Esophagus muscularis mucosa (tissue), 4 donors: ENCODE results near the gene TMCO6. TPM values are rescaled to one million over a fixed set of nuclear protein-coding genes. Genes with fewer than 3 reads are reported as not detected.
A peak's percentile ranks its signal among the peaks of the same experiment; 100 is the strongest.
"Not testable (repeated sequence)": the region's sequence is repeated elsewhere in the genome, so short reads cannot be mapped to it uniquely, and the experiment has no call there.

Source experiments
- DNase-seq: peaks from one replicate; pipeline ENCODE4 v3.0.0-alpha.2; 2017; ENCODE audit errors: extremely low spot score
- H3K27ac ChIP-seq, 4 donors: fragments of 200-600 bp; sonication (generic); replicated peaks in 1 of 4; 1 replicate in 3 of 4; 2 replicates in 1 of 4; pipeline ENCODE4 v1.5.1; 2016 to 2019; ENCODE audit warnings: mild to moderate bottlenecking in 1 of 4
- H3K27me3 ChIP-seq, 4 donors: fragments of 200-600 bp; sonication (generic); one replicate each; pipeline versions ENCODE4 v1.5.1 to v1.6.0; 2016 to 2019
- H3K36me3 ChIP-seq, 4 donors: fragments of 200-600 bp; sonication (generic); one replicate each; pipeline ENCODE4 v1.5.1; 2016 to 2019
- H3K4me1 ChIP-seq, 4 donors: fragments of 200-600 bp; sonication (generic); one replicate each; pipeline ENCODE4 v1.5.1; 2016 to 2019
- H3K4me3 ChIP-seq, 4 donors: fragments of 200-600 bp; sonication (generic); 1 replicate in 2 of 4; 2 replicates in 2 of 4; pipeline ENCODE4 v1.5.1; 2016 to 2019; ENCODE audit warnings: mild to moderate bottlenecking in 4 of 4, moderate library complexity in 1 of 4
- H3K9me3 ChIP-seq, 4 donors: fragments of 200-600 bp; sonication (generic); 1 replicate in 3 of 4; 2 replicates in 1 of 4; pipeline ENCODE4 v1.5.1; 2016 to 2019
- EP300 ChIP-seq: sonication (generic); formaldehyde crosslinking; IDR thresholded peaks from one replicate; pipeline ENCODE4 v1.6.1; 2017; ENCODE audit warnings: antibody characterized with exemption
- POLR2A ChIP-seq: fragments of 450-650 bp; IDR thresholded peaks from one replicate; pipeline ENCODE4 v1.6.1; 2017; ENCODE audit warnings: antibody characterized with exemption, moderate library complexity, mild to moderate bottlenecking, low read depth
- POLR2AphosphoS5 ChIP-seq, 2 donors: sonication (generic); formaldehyde crosslinking; IDR thresholded peaks; one replicate each; pipeline ENCODE4 v1.6.1; 2017; ENCODE audit warnings: antibody characterized with exemption in 2 of 2
- WGBS: methylation state at CpG from one replicate; pipeline ENCODE4 v1.1.5; 2018; 5-methylcytosine and 5-hydroxymethylcytosine counted together
- intact Hi-C: fragments of 100-400 bp; cut with DNase I; formaldehyde crosslinking; loops from one replicate; pipeline ENCODE4 v1.15.1; 2023
- total RNA-seq, 4 donors: library from RNA; depleted of rRNA; stranded (reverse); fragments of >200 nt; gene quantifications; one replicate each; pipeline versions ENCODE4 v1.1.0 to v1.2.1, GENCODE V29; 2016
- TF ChIP-seq, protein P1 (sequence below), 3 experiments: fragments of 200-600 bp in 2 of 3; fragments of 450-650 bp in 1 of 3; sonication (generic) in 2 of 3; IDR thresholded peaks; one replicate each; pipeline ENCODE4 v1.5.1; 2017 to 2019; ENCODE audit warnings: antibody characterized with exemption in 3 of 3, mild to moderate bottlenecking in 2 of 3, moderate library complexity in 1 of 3

Gene TMCO6
- total RNA-seq: 10 to 100 TPM; 14.0 to 41.4 (median 22.2) TPM

DNA sequence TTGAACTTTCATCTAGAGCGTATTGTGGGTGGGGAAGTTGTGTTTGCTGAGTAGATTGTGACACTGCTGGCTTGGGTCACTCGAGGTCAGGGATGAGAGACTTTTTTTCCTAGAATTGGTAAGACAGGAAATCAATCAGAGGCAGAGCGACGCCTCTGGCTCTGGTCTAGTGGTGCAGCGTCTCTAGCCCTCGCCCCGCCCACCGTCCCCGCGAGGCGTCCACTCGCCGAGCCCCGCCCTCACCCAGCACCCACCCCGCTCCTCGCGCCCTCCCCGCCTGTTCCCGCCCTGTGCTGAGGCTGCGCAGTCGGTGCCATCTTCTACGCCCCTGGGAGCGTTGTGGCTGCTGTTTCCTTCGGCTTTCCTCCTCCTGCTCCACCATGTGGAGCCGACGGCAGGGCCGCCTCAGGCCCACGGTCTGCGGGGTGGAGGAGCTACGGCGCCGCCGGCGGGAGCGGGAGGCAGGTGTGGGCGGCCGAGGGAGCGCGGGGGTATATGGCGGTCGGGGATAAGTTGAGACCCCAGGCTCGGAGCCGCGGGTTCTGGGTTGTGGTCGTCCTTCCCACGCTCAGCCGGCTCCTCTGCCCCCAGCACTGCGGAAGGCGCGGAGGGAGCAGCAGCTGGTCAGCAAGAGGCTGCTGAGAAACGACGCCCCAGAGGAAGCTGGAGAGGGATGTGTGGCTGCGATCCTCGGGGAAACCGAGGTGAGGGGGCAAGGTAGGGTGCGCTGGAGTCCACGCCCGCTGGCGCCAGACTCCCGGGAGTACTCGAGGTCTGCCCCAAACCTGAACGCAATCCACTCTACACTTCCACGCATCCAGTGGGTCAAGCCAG is at the start of gene TMCO6:
Gene TMCO6, plus strand, starts transcription at position 304 of the 834 bp plus-strand sequence. Its CDS starts 77 bp downstream, at position 381.
- Histone ChIP-seq H3K27ac (peak within 1 kb of the TSS; percentile 87 to 96 (median 90)), H3K4me1 (peaks cover 16 to 32% (median 28%) of the 10 kb centered on the region in 4 donors), H3K27me3 (no peaks in the 10 kb centered on the region), H3K36me3 (peaks cover 10 to 28% (median 26%) of the 10 kb centered on the region in 4 donors), H3K4me3 (peak within 1 kb of the TSS; percentile 74 to 88 (median 76)), H3K9me3 (no peaks in the 10 kb centered on the region)
- TF ChIP-seq, protein P1, sequence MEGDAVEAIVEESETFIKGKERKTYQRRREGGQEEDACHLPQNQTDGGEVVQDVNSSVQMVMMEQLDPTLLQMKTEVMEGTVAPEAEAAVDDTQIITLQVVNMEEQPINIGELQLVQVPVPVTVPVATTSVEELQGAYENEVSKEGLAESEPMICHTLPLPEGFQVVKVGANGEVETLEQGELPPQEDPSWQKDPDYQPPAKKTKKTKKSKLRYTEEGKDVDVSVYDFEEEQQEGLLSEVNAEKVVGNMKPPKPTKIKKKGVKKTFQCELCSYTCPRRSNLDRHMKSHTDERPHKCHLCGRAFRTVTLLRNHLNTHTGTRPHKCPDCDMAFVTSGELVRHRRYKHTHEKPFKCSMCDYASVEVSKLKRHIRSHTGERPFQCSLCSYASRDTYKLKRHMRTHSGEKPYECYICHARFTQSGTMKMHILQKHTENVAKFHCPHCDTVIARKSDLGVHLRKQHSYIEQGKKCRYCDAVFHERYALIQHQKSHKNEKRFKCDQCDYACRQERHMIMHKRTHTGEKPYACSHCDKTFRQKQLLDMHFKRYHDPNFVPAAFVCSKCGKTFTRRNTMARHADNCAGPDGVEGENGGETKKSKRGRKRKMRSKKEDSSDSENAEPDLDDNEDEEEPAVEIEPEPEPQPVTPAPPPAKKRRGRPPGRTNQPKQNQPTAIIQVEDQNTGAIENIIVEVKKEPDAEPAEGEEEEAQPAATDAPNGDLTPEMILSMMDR (IDR thresholded peaks at IDR 0.05): peak; percentile 42 to 77 (median 49)
- TF ChIP-seq POLR2AphosphoS5 (IDR thresholded peaks at IDR 0.05) (peak; percentile 89 to 93), POLR2A (no peak), EP300 (peak; percentile 41)
- under 1% methylated on average over 32 of the region's 63 CpGs for WGBS
- DNase-seq: peak; percentile 99
- intact Hi-C loops: loop anchor here (5.0 kb wide), 2 partner anchors 72 to 87 kb away; no protein-coding TSS in a partner anchor

GRCh38 chr5:140590861-140591260 is 48.4 kb upstream of the TMCO6 start:
- intact Hi-C loops: no loop called here
- peaks cover 0 to 11% (median 5%) of the 10 kb centered on the region in 4 donors for H3K4me1 ChIP-seq
- no peak overlapping the region for H3K4me3 ChIP-seq
- H3K36me3 ChIP-seq: no peaks in the 10 kb centered on the region
- H3K9me3 ChIP-seq: no peaks in the 10 kb centered on the region
- TF ChIP-seq POLR2AphosphoS5 (IDR thresholded peaks at IDR 0.05) (no peak), EP300 (no peak), POLR2A (no peak)
- TF ChIP-seq, protein P1 (IDR thresholded peaks at IDR 0.05): no peak
- H3K27me3 ChIP-seq: peaks cover 0 to 5% (median 0%) of the 10 kb centered on the region in 4 donors
- no peak for DNase-seq
- 87% methylated on average over 3 of the region's 7 CpGs for WGBS
- no peak overlapping the region for H3K27ac ChIP-seq

DNA sequence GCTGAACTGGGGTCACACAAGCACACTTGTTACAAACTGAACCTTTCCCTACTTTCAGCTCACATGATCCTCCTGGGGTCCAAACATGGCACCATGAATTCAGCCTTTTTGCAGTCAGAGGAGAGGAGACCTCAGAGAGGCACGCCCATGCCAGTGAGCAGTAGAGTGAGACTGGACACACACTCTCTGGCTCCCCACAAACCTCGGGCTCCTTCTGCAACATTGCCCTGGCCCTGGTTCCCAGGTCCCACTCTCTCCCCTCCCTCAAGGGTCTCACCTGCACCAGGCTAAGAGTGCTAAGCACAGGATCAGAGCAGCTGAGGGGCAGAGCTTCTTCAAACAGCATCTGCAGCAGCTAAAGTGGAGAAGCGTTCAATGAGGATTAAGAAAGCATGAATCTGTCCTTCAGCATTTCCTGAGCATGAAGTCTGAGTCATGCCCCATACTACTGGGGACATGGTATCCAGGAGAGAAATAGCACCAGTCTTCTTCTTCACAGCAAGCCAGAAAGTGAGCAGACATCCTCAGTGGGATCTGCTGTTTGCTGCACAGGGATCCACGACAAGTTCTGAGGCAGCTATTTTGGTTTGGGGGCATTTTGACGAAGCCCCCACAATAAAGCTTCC is 47.4 kb upstream of the TMCO6 start:
- 81% methylated on average over 5 of the region's 5 CpGs for WGBS
- no peak for DNase-seq
- H3K27ac ChIP-seq: peak overlapping the region in 1 of 4 donors; percentile 22
- H3K4me3 ChIP-seq: no peak overlapping the region
- no peaks in the 10 kb centered on the region for H3K36me3 ChIP-seq
- TF ChIP-seq POLR2A (no peak), POLR2AphosphoS5 (IDR thresholded peaks at IDR 0.05) (no peak), EP300 (no peak)
- TF ChIP-seq, protein P1 (IDR thresholded peaks at IDR 0.05): no peak
- peaks cover 0 to 16% (median 7%) of the 10 kb centered on the region in 4 donors for H3K4me1 ChIP-seq
- H3K9me3 ChIP-seq: no peaks in the 10 kb centered on the region
- intact Hi-C loops: no loop called here
- H3K27me3 ChIP-seq: peaks cover 0 to 5% (median 0%) of the 10 kb centered on the region in 4 donors

GRCh38 chr5:140593070-140593469 is 46.2 kb upstream of the TMCO6 start:
- DNase-seq, intact Hi-C loops, H3K27ac ChIP-seq, H3K36me3 ChIP-seq, H3K27me3 ChIP-seq, H3K9me3 ChIP-seq: not testable (repeated sequence)
- Histone ChIP-seq H3K4me1 (peaks cover 0 to 16% (median 7%) of the 10 kb centered on the region in 4 donors), H3K4me3 (peak overlapping the region in 1 of 4 donors; percentile 6)
- 70% methylated on average over 11 of the region's 14 CpGs for WGBS

DNA sequence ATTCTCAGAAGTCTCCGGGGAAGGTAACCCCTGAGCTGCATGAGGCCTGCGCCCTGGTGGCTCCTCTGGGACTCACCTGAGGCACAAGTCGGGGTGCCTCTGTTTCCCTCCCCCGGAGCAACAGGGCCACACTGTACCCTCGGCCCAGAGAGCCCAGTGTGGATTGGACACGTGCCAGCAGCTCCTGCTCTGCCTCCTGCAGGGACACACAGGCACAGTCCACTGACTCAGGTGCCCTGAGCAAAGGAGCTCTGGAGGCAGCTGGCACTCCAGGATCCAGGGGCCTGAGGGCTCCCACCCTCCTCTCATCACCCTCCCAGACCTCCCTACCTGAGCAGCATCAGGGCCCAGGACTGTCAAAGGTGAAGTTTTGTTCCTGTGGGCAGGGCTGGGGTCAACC is 45.1 kb upstream of the TMCO6 start:
- Histone ChIP-seq H3K4me1 (peaks cover 0 to 13% (median 4%) of the 10 kb centered on the region in 4 donors), H3K27me3 (peaks cover 0 to 5% (median 0%) of the 10 kb centered on the region in 4 donors), H3K4me3 (no peak overlapping the region), H3K27ac (no peak overlapping the region), H3K9me3 (no peaks in the 10 kb centered on the region), H3K36me3 (no peaks in the 10 kb centered on the region)
- TF ChIP-seq POLR2AphosphoS5 (IDR thresholded peaks at IDR 0.05): no peak
- no peak for TF ChIP-seq POLR2A
- TF ChIP-seq EP300: no peak
- TF ChIP-seq, protein P1 (IDR thresholded peaks at IDR 0.05): no peak
- 67% methylated on average over 3 of the region's 6 CpGs for WGBS
- no peak for DNase-seq
- intact Hi-C loops: no loop called here
